Lower leg skin (tissue), 3 donors: Measurements from ENCODE around the gene GRIK5.

Source experiments
- POLR2A ChIP-seq, 2 donors: fragments of 450-650 bp; IDR thresholded peaks; one replicate each; pipeline ENCODE4 v1.6.1; 2016 to 2017; ENCODE audit warnings: antibody characterized with exemption in 2 of 2, mild to moderate bottlenecking in 1 of 2, moderate library complexity in 1 of 2
- TF ChIP-seq, protein P1 (sequence below), 3 donors: fragments of 450-650 bp; IDR thresholded peaks; one replicate each; pipeline ENCODE4 v1.5.1; 2016; ENCODE audit warnings: antibody characterized with exemption in 3 of 3, mild to moderate bottlenecking in 3 of 3, moderate library complexity in 2 of 3

DNA sequence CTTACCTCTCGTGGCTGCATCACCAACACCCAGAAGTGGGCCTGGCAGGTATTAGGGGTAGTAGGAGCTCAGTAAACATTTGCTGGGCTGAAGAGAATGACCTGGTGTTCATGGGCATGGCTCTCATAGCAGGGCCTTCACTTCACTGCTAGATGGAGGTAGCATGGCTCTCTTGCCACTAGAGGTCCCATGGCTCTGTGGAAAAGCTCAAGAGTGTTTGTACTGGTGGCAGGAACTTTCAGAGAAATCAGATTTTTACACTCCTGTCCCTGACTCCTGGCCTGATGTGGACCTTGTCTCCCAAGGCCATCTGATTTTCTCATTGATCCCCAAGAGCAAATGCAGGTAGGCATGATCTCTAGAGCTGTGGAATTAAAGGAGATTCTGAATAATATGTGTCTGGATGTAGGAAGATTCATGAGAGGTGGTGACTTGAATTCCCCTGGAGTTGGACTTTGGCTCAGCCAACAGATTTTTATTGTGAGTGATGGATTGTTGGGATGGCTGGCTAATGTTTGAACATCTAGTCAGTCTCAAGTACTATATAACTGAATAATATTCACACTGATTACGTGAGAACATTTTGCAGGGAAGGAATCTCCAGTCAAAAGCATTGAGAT, 11.7 kb upstream of the GRIK5 start:
- TF ChIP-seq, protein P1, sequence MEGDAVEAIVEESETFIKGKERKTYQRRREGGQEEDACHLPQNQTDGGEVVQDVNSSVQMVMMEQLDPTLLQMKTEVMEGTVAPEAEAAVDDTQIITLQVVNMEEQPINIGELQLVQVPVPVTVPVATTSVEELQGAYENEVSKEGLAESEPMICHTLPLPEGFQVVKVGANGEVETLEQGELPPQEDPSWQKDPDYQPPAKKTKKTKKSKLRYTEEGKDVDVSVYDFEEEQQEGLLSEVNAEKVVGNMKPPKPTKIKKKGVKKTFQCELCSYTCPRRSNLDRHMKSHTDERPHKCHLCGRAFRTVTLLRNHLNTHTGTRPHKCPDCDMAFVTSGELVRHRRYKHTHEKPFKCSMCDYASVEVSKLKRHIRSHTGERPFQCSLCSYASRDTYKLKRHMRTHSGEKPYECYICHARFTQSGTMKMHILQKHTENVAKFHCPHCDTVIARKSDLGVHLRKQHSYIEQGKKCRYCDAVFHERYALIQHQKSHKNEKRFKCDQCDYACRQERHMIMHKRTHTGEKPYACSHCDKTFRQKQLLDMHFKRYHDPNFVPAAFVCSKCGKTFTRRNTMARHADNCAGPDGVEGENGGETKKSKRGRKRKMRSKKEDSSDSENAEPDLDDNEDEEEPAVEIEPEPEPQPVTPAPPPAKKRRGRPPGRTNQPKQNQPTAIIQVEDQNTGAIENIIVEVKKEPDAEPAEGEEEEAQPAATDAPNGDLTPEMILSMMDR (IDR thresholded peaks at IDR 0.05) = no peak
- no peak for TF ChIP-seq POLR2A (IDR thresholded peaks at IDR 0.05)
